Hepatic stellate cell (primary cell): ENCODE results near the gene KRTAP12-3.

ENCODE experiments used
- DNase-seq: peaks from one replicate; pipeline ENCODE4 v3.0.0; 2011; ENCODE audit warnings: low spot score

The KRTAP12-3 gene

DNA sequence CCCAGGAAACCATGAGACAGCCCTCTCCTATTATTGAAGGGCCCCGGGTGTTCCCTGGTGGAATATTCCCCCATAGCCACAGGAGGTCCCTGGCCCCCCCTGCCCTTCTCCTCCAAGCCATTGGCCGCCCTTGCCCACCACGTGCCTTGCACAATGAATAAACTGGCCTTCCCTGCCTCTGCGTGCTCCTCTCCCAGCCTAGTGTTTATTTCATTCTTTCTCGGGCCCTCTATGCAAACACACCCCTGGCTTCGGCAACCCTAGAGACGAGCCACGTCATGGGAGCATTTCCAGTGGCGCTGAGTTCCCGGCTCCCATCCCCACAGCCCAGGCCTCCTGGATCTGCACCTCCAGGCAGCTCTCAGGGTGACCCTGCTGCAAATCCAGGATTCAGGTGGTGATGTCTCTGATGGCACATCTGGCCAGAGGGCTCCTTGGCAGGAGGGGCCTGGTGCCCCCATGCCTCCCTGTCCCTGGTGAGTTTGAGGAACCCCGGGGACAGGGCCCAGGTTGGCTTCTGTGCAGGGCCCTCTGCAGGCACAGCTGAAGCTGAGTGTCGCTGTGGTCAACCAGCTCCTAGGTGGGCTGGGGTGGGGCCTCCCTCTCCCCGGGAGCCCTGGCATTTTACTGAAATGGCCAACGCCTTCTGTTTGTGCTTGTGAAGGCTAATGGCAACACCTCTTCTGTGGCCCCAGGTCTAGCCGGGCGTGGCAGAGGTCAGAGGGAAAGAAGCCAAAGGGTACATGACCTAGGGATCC, 45.4 kb downstream of the KRTAP12-3 start:
- no peak for DNase-seq

DNA sequence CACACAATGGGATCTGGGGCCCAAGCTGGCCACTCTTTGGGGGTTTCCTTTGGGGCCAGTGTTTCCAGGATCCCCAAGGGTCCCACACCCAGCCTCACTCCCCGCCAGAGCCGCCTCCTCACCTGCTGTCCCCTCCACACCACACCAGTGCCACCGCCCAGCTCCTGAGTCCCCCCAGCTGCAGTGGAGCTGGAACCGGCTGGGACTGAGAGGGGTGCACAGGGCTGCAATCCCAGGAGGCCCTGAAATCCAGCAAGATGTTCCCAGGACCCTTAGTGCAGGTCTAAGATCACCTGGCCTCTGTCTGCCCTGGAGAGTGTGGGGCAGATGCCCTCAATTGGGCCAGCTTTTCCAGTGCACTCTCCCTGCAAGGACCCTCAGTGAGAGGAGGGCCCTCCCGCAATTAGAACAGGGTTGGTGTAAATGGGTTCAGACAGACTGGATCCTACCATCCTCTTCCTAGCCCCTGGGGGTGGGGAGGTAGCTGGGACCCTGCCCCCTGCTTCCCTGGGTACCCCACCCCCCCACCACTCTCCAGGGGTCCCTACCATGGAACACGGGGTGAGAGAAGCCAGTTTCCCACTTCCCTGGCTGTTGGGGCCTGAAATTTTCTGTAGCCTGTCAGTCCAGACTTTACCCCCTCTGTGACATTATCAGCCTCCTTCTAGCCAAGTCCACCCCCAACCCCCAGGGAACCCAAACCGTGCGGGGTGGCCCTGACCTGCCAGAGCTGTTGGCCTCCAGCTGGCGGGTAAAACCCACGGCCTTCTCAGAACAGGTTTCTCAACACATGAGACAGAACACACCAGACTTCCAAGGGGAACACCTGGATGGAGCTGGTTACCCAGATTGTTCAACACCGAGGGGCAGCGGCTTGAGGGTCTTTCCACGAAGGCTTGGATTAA, 46.3 kb downstream of the KRTAP12-3 start:
- DNase-seq = no peak

DNA sequence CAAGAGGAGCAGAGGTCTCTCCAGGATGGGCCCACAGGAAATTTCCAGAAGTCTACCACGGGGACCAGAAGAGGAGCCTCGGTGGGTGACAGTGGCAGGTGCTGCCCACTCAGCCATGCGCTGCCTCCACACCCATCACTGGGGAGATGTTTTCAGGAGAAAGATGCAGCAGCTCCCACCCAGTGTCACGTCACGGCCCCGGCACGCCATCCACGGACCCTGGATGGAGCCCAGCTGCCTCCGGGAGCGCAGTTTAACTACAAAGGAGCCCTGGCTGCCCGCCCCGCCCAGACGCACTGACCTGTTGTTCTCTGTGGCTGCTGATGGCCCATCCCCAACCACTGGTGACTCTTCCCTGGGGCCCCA, 46.9 kb downstream of the KRTAP12-3 start:
- DNase-seq = no peak

DNA sequence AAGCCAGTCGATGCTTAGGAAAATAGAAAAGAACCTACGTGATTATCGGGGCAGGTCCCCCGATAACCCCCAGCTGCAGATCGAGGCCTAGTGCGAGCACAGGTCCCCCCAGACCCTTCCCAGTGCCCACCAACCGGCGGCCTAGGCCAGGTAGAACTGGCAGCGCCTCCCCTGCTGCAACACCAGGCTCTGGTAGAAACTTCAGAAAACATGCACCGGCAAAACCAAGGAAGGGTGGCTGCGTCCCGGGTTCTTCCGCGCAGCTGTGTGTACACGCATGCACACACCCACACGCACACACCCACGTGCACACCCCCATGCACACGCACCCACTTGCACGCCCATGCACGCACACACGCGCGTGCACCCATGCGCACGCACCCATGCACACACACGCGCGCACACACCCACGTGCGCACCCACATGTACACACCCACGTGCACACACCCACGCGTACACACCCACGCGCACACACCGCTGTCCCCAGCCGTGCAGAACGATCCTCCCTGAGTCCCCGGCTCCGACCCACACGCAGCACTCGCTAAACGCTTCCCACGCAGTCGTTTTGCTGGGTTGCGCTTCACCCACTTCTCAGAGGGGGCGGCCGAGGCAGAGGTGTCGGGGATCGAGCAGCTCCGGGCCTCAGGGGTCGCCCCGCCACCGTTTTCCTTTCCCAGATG, 48.4 kb downstream of the KRTAP12-3 start:
- DNase-seq = no peak

DNA sequence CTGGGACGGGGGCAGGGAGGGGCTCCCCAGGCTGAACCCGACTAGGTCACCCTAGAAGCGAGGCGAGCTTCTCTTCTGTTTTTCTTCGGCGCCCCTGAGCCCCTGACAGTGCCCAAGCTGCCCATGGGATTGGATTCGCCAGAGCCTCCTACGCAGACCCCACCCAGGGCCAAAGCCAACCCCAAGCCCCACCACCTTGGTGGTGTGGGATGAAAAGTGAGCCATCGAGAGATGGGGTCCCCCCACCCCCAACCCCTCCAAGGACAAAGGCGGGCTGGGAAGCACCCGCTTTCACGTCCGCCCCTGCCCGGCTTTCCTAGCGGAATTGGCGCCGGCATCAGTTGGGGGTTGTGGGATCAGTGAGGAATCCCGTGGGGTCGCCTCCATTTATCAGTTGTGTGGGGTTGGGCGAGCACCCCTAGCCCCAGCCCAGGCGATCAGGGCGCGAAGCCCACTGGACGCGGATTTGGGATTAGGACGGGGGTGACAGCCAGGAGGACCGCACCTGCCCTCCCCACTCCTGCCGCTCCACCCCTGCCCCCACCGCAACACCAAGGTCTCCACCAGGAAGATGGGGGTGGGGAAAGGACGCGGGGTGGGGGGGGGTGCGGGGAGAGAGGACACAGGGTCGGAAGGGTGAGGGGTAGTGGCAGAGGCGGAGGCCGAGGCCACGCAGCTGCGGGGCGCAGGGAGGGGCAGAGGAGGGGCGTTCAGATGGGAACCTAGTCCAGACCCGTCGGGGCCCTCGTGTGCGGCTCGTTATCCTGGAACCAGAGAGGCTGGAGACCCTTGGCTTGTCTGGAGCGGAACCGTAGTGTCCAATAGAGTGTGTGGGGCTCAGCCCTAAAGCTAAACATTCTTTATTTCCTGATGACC, 49.2 kb downstream of the KRTAP12-3 start:
- DNase-seq = no peak
